ENCODE results near the gene GGT7.
"Not testable (repeated sequence)": the region's sequence is repeated elsewhere in the genome, so short reads cannot be mapped to it uniquely, and the experiment has no call there.

The GGT7 gene

GRCh38 chr20:34834459-34834893 lies 38.2 kb downstream of the GGT7 start:
- DNase-seq = no peak

GRCh38 chr20:34831936-34832335 lies 40.7 kb downstream of the GGT7 start:
- DNase-seq = no peak

GRCh38 chr20:34829191-34829590 lies 43.5 kb downstream of the GGT7 start:
- no peak for DNase-seq

- peak; percentile 84 for DNase-seq
Measured at GRCh38 chr20:34825530-34826362, 46.9 kb downstream of the GGT7 start, which contains the start of gene NCOA6. Gene NCOA6 (minus strand): TSS chr20:34825651. CDS start chr20:34782355, 43,296 bp downstream.

- peak; percentile 73 for DNase-seq
Measured at GRCh38 chr20:34824806-34825529, 47.7 kb downstream of the GGT7 start.

- peak; percentile 82 for DNase-seq
Measured at GRCh38 chr20:34824452-34824805, 48.2 kb downstream of the GGT7 start.

GRCh38 chr20:34824026-34824425 lies 48.6 kb downstream of the GGT7 start:
- DNase-seq = no peak

GRCh38 chr20:34820805-34821578 lies 51.7 kb downstream of the GGT7 start:
- DNase-seq = no peak

- DNase-seq = no peak
Measured at GRCh38 chr20:34817801-34818200, 54.9 kb downstream of the GGT7 start.

GRCh38 chr20:34817072-34817471 lies 55.6 kb downstream of the GGT7 start:
- DNase-seq = no peak

- no peak for DNase-seq
Measured at GRCh38 chr20:34815636-34816035, 57.0 kb downstream of the GGT7 start.

- DNase-seq = no peak
Measured at GRCh38 chr20:34808583-34808982, 64.1 kb downstream of the GGT7 start.

GRCh38 chr20:34807944-34808465 lies 64.7 kb downstream of the GGT7 start:
- DNase-seq = not testable (repeated sequence)

GRCh38 chr20:34806255-34806654 lies 66.4 kb downstream of the GGT7 start:
- DNase-seq = no peak

- no peak for DNase-seq
Measured at GRCh38 chr20:34798871-34799270, 73.8 kb downstream of the GGT7 start.

- no peak for DNase-seq
Measured at GRCh38 chr20:34798328-34798727, 74.3 kb downstream of the GGT7 start.

GRCh38 chr20:34797012-34797995 lies 75.4 kb downstream of the GGT7 start:
- no peak for DNase-seq
